ENCODE data around the gene LIPC. TPM values are rescaled to one million over a fixed set of nuclear protein-coding genes. Genes with fewer than 3 reads are reported as not detected.

Gene LIPC
- total RNA-seq, 1 donor from 2014 or later = 0.62 TPM

- DNase-seq (ENCODE audit: low spot score) = no peak
- intact Hi-C loops (cut with DNase I) = loop anchor here (5.0 kb wide), 1 partner anchor 44 kb away; no protein-coding TSS in a partner anchor
Observed at GRCh38 chr15:58486062-58486461, 54.3 kb downstream of the LIPC start.

- no peak for DNase-seq (ENCODE audit: low spot score)
- intact Hi-C loops (cut with DNase I) = loop anchor here (5.0 kb wide), 1 partner anchor 44 kb away; no protein-coding TSS in a partner anchor
Observed at GRCh38 chr15:58486564-58486963, 54.8 kb downstream of the LIPC start.

- intact Hi-C loops (cut with DNase I) = loop anchor here (5.0 kb wide), 1 partner anchor 45 kb away; no protein-coding TSS in a partner anchor
- no peak for DNase-seq (ENCODE audit: low spot score)
Observed at GRCh38 chr15:58487041-58487723, 55.4 kb downstream of the LIPC start.

GRCh38 chr15:58487724-58488120 lies 55.9 kb downstream of the LIPC start:
- intact Hi-C loops (cut with DNase I) = loop anchor here (5.0 kb wide), 1 partner anchor 45 kb away; no protein-coding TSS in a partner anchor
- DNase-seq (ENCODE audit: low spot score) = no peak

- no peak for DNase-seq (ENCODE audit: low spot score)
- intact Hi-C loops (cut with DNase I) = loop anchor here (5.0 kb wide), 2 partner anchors 47 to 53 kb away; no protein-coding TSS in a partner anchor
Observed at GRCh38 chr15:58489289-58490085, 57.7 kb downstream of the LIPC start.

- no peak for DNase-seq (ENCODE audit: low spot score)
- intact Hi-C loops (cut with DNase I) = loop anchor here (5.0 kb wide), 1 partner anchor 52 kb away; no protein-coding TSS in a partner anchor
Observed at GRCh38 chr15:58490086-58490887, 58.5 kb downstream of the LIPC start.

- no peak for DNase-seq (ENCODE audit: low spot score)
- intact Hi-C loops (cut with DNase I) = loop anchor here (5.0 kb wide), 1 partner anchor 51 kb away; no protein-coding TSS in a partner anchor
Observed at GRCh38 chr15:58490888-58491473, 59.2 kb downstream of the LIPC start.

GRCh38 chr15:58491499-58492202 lies 59.9 kb downstream of the LIPC start:
- intact Hi-C loops (cut with DNase I) = loop anchor here (5.0 kb wide), 1 partner anchor 51 kb away; no protein-coding TSS in a partner anchor

GRCh38 chr15:58492661-58493397 lies 61.0 kb downstream of the LIPC start:
- intact Hi-C loops (cut with DNase I) = loop anchor here (5.0 kb wide), 1 partner anchor 49 kb away; no protein-coding TSS in a partner anchor
- DNase-seq (ENCODE audit: low spot score) = no peak

More at GRCh38 chr15:58491499-58492202, 59.9 kb downstream of the LIPC start:
- no peak for DNase-seq (ENCODE audit: low spot score)

- intact Hi-C loops (cut with DNase I) = loop anchor here (5.0 kb wide), 1 partner anchor 48 kb away; no protein-coding TSS in a partner anchor
- no peak for DNase-seq (ENCODE audit: low spot score)
Observed at GRCh38 chr15:58494567-58494966, 62.8 kb downstream of the LIPC start.

GRCh38 chr15:58495891-58496408 lies 64.2 kb downstream of the LIPC start:
- intact Hi-C loops (cut with DNase I) = no loop called here

GRCh38 chr15:58497046-58497785 lies 65.4 kb downstream of the LIPC start:
- intact Hi-C loops (cut with DNase I) = no loop called here

More at GRCh38 chr15:58495891-58496408, 64.2 kb downstream of the LIPC start:
- no peak for DNase-seq (ENCODE audit: low spot score)

GRCh38 chr15:58498821-58499580 lies 67.2 kb downstream of the LIPC start:
- intact Hi-C loops (cut with DNase I) = no loop called here
- DNase-seq (ENCODE audit: low spot score) = no peak

More at GRCh38 chr15:58497046-58497785, 65.4 kb downstream of the LIPC start:
- DNase-seq (ENCODE audit: low spot score) = no peak

GRCh38 chr15:58501006-58501405 lies 69.2 kb downstream of the LIPC start:
- DNase-seq (ENCODE audit: low spot score) = no peak
- intact Hi-C loops (cut with DNase I) = no loop called here

- no peak for DNase-seq (ENCODE audit: low spot score)
- intact Hi-C loops (cut with DNase I) = no loop called here
Observed at GRCh38 chr15:58501636-58502188, 69.9 kb downstream of the LIPC start.
